BJ (cell line): ENCODE data around the gene PRKCD. TPM values are rescaled to one million over a fixed set of nuclear protein-coding genes. Genes with fewer than 3 reads are reported as not detected.

Experiments used
- CTCF ChIA-PET: fragments of 350-600 bp; formaldehyde crosslinking; extraction: SDS; loops from one replicate; lab custom pipeline; 2021; ENCODE audit warnings: antibody characterized with exemption, inconsistent platforms; lab: Yijun Ruan, JAX
- POLR2A ChIA-PET: fragments of 300-600 bp; sonication (Branson Sonifier 250); formaldehyde crosslinking; extraction: SDS; loops from one replicate; lab custom pipeline; 2021; ENCODE audit warnings: antibody characterized with exemption; lab: Charles Lee
- DNase-seq: peaks from one replicate; pipeline ENCODE4 v3.0.0-alpha.2; 2011; ENCODE audit warnings: low read depth
- H3K27me3 ChIP-seq: 2 replicates; pipeline ENCODE4 v1.6.0; 2011; ENCODE audit warnings: low read length; ENCODE audit not compliant: control insufficient read depth, insufficient read depth
- H3K36me3 ChIP-seq: 2 replicates; pipeline ENCODE4 v1.5.1; 2011; ENCODE audit warnings: low read length; ENCODE audit not compliant: control insufficient read depth, insufficient read depth
- H3K4me3 ChIP-seq: 2 replicates; pipeline ENCODE4 v1.5.1; 2011; ENCODE audit warnings: low read depth, mild to moderate bottlenecking, control low read depth, low read length
- polyA plus RNA-seq: library from polyadenylated mRNA; depleted of rRNA; stranded (reverse); fragments of >200 nt; gene quantifications from 2 replicates; pipeline ENCODE4 v1.2.3, GENCODE V29; 2011
- TF ChIP-seq, protein P1 (sequence below): IDR thresholded peaks from 2 replicates; pipeline ENCODE4 v1.5.1; 2011; ENCODE audit warnings: low read depth, mild to moderate bottlenecking, control low read depth, inconsistent platforms, low read length, moderate library complexity; ENCODE audit not compliant: insufficient read depth

PRKCD gene
- polyA plus RNA-seq, 1 experiment: 33.5 TPM

DNA sequence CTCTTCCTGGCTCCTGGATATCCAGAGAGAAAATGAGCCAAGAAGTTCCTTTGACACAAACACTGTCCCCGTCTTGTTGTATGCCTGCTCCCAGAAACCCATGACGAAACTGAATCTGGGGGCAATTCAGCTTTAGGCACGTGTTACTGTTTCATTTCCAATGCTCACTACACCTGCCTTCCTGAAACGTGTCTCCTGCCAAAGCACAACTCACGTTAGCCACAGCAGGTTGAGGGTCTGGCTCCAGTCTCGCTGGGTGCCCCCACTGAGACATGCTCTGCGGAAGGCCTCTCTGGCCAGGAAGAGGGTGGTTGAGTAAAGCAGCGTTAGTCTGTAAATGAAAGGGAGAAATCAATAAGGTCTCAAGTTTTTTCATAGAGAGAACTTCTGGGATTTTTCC lies 37.5 kb upstream of the PRKCD start:
- no peak for DNase-seq
- POLR2A ChIA-PET: interaction anchor here (0.5 kb wide), 1 partner anchor 13 kb away, joined by 3 read pairs; no protein-coding TSS in a partner anchor
- TF ChIP-seq, protein P1, sequence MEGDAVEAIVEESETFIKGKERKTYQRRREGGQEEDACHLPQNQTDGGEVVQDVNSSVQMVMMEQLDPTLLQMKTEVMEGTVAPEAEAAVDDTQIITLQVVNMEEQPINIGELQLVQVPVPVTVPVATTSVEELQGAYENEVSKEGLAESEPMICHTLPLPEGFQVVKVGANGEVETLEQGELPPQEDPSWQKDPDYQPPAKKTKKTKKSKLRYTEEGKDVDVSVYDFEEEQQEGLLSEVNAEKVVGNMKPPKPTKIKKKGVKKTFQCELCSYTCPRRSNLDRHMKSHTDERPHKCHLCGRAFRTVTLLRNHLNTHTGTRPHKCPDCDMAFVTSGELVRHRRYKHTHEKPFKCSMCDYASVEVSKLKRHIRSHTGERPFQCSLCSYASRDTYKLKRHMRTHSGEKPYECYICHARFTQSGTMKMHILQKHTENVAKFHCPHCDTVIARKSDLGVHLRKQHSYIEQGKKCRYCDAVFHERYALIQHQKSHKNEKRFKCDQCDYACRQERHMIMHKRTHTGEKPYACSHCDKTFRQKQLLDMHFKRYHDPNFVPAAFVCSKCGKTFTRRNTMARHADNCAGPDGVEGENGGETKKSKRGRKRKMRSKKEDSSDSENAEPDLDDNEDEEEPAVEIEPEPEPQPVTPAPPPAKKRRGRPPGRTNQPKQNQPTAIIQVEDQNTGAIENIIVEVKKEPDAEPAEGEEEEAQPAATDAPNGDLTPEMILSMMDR: no peak
- no peak overlapping the region for H3K4me3 ChIP-seq
- H3K27me3 ChIP-seq: no peaks in the 10 kb centered on the region
- peaks cover 37% of the 10 kb centered on the region for H3K36me3 ChIP-seq
- CTCF ChIA-PET: interaction anchor here (1.2 to 3.7 kb wide), 5 partner anchors 9 to 72 kb away, joined by 3 to 18 read pairs (median 5); no protein-coding TSS in a partner anchor

DNA sequence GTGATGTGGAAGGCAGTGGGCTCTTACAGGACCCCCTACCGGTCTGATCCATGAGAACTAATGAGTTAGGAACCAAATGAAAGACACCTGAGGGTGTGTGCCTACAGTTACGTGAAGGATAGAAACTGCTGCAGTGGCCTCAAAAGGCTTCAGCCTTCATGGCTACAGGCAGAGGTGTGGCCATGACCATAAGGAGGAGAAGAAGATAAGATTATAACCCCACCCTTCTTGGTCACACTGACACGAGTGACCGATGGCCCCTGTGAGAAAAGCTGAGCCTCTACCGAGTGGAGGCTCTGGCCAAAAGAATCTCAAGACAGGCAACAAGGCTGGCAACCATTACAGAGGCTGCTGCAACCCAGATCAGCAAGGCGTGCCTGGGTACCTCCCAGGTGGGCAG lies 37.1 kb upstream of the PRKCD start:
- TF ChIP-seq, protein P1: no peak
- ChIA-PET CTCF (interaction anchor here (2.0 to 3.7 kb wide), 2 partner anchors 9 to 71 kb away, joined by 14 to 18 read pairs; no protein-coding TSS in a partner anchor), POLR2A (interaction anchor here (0.5 kb wide), 1 partner anchor 14 kb away, joined by 3 read pairs; no protein-coding TSS in a partner anchor)
- H3K4me3 ChIP-seq: no peak overlapping the region
- H3K36me3 ChIP-seq: peaks cover 34% of the 10 kb centered on the region
- H3K27me3 ChIP-seq: no peaks in the 10 kb centered on the region
- DNase-seq: no peak

DNA sequence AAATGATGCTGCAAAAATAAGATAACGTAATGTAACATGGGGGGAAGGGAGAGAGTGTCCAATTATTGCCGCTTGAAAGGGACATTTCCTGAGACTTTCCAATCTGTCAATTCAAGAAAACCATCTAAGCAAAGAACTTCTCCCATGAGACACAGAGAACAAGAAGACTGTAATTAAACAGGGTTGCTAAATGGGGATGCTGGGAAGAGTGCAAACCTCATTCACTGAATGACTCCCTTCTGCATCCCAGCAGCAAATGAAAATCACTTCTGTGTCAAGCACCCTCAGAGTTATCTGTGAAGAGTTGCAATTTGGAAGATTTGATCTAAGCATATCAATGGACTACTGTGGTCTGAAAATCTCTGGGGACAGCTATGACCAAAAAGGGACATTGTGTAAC lies 34.4 kb upstream of the PRKCD start:
- no peak for DNase-seq
- no peak overlapping the region for H3K4me3 ChIP-seq
- peaks cover 19% of the 10 kb centered on the region for H3K36me3 ChIP-seq
- H3K27me3 ChIP-seq: no peaks in the 10 kb centered on the region
- ChIA-PET CTCF (interaction anchor here (3.7 to 4.7 kb wide), 2 partner anchors 12 to 69 kb away, joined by 18 to 21 read pairs; no protein-coding TSS in a partner anchor), POLR2A (no interaction called here)
- TF ChIP-seq, protein P1: no peak

DNA sequence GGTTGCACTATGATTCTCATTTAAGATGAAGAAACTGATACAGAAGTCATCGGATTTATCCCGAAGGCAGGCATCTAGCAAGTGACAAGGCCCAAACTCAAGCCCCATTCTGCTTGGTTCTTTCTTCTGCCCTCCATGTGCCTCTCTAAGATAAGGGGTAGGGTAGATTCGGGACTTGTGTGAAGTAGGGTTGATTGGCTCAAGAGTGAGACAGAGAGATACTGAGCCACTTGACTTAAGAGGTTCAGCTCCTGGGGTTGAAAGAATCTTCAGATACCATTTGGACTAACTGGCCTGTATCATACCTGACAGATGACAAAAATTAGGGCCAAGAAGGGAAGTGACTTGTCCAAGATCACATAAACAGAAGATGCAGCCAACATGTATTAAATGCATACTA lies 31.7 kb upstream of the PRKCD start:
- CTCF ChIA-PET: interaction anchor here (1.2 to 4.7 kb wide), 3 partner anchors 15 to 66 kb away, joined by 6 to 21 read pairs (median 14); no protein-coding TSS in a partner anchor
- H3K27me3 ChIP-seq: no peaks in the 10 kb centered on the region
- POLR2A ChIA-PET: no interaction called here
- TF ChIP-seq, protein P1: no peak
- no peak for DNase-seq
- peak overlapping the region; percentile 93 for H3K4me3 ChIP-seq
- peaks cover 6% of the 10 kb centered on the region for H3K36me3 ChIP-seq

DNA sequence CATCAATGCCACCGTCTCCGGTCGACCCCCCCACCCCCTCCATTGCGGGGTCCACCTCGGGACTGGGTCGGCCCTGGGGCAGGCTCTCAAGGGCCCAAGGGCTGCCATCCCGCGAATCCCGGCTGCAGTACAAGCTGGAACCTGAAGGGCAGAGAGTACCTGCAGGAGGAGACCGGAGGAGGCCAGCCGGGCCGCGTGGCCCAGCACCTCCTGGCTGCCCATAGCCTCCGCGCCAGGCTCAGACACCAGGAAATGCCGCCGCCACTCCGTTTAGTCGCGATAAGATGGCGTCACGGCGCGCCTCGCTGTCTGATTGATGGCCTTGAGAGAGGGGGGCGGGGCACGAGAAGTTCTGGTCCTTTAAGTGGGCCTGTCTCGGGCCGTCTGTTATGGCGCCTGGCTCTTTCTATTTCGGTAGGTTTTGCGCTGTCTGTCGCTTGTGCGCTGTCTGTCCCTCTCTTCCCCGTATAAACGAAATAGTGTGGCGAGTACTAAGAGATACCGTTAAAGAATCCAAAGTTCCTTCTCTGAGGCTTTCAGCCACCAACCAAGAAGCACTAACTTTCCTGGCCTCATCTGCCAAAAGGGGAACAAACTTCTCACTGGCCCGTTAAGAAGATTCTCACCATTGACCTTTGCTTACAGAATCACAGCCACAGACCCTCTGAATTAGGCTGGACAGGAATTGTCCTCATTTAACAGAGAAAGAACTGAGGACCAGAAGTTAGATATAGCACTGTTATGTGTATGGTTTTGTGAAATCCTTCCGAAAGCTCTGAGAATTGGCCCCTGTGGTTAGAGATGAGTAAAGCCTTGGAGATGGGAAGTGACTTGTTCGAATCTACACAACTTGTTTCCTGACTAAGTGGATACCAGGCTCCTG lies 30.6 kb upstream of the PRKCD start, which contains the start of gene RFT1:
RFT1 (minus strand) TSS at position 257 of the 883 bp plus-strand sequence; CDS start at position 222, 35 bp downstream.
- DNase-seq: peak; percentile 64
- CTCF ChIA-PET: interaction anchor here (1.2 to 8.0 kb wide), 4 partner anchors 16 to 67 kb away, joined by 6 to 206 read pairs (median 50); no protein-coding TSS in a partner anchor
- Histone ChIP-seq H3K36me3 (peaks cover 2% of the 10 kb centered on the region), H3K27me3 (no peaks in the 10 kb centered on the region), H3K4me3 (peak within 1 kb of the TSS; percentile 93)
- POLR2A ChIA-PET: no interaction called here
- TF ChIP-seq, protein P1: peak; percentile 27
